Gastrocnemius medialis (tissue), 4 donors: ENCODE results near the gene RASAL2. TPM values are rescaled to one million over a fixed set of nuclear protein-coding genes. Genes with fewer than 3 reads are reported as not detected.
A peak's percentile ranks its signal among the peaks of the same experiment; 100 is the strongest.

ENCODE experiments used
- ATAC-seq, 2 donors: fragments of 150-250 bp; one replicate each; pipeline ENCODE4 v1.9.1; 2016
- DNase-seq, 2 donors: peaks; one replicate each; pipeline ENCODE4 v3.0.0-alpha.2; 2019
- H3K27ac ChIP-seq, 4 donors: fragments of 200-600 bp; sonication (generic); 1 replicate in 1 of 4; 2 replicates in 3 of 4; pipeline ENCODE4 v1.5.1; 2016 to 2018; ENCODE audit warnings: mild to moderate bottlenecking in 2 of 4, moderate library complexity in 1 of 4
- H3K27me3 ChIP-seq, 3 donors: fragments of 200-600 bp; sonication (generic) in 2 of 3; 1 replicate in 1 of 3; 2 replicates in 2 of 3; pipeline versions ENCODE4 v1.5.1 to v1.6.0; 2016 to 2019; ENCODE audit warnings: mild to moderate bottlenecking in 1 of 3, moderate library complexity in 1 of 3
- H3K36me3 ChIP-seq, 2 donors: fragments of 200-600 bp; sonication (generic) in 1 of 2; one replicate each; pipeline ENCODE4 v1.5.1; 2017 to 2018
- H3K4me1 ChIP-seq, 2 donors: fragments of 200-600 bp; sonication (generic) in 1 of 2; one replicate each; pipeline ENCODE4 v1.5.1; 2016 to 2017; ENCODE audit warnings: mild to moderate bottlenecking in 2 of 2
- H3K4me3 ChIP-seq, 4 donors: fragments of 200-600 bp; sonication (generic) in 3 of 4; 1 replicate in 1 of 4; 2 replicates in 3 of 4; pipeline ENCODE4 v1.5.1; 2016 to 2019; ENCODE audit warnings: mild to moderate bottlenecking in 2 of 4
- H3K9me3 ChIP-seq, 3 donors: fragments of 200-600 bp; sonication (generic) in 2 of 3; 1 replicate in 1 of 3; 2 replicates in 2 of 3; pipeline ENCODE4 v1.5.1; 2016 to 2019
- POLR2A ChIP-seq, 2 donors: fragments of 450-650 bp; IDR thresholded peaks; one replicate each; pipeline ENCODE4 v1.6.1; 2017; ENCODE audit warnings: antibody characterized with exemption in 2 of 2, mild to moderate bottlenecking in 2 of 2, moderate library complexity in 2 of 2
- in situ Hi-C, 4 donors: fragments of 200-750 bp; cut with MboI; loops; one replicate each; pipeline versions ENCODE4 v1.15.0 to v1.8.0; 2017; ENCODE audit warnings: low sequenced_read_pairs in 4 of 4
- intact Hi-C: fragments of 100-400 bp; cut with DNase I; formaldehyde crosslinking; loops from one replicate; pipeline ENCODE4 v1.15.1; 2023; ENCODE audit warnings: low total_unique reads
- total RNA-seq, 4 donors: library from RNA; depleted of rRNA; stranded (reverse); fragments of >200 nt; gene quantifications; one replicate each; pipeline versions ENCODE4 v1.1.0 to v1.2.3, GENCODE V29; 2016
- TF ChIP-seq, protein P1 (sequence below), 5 experiments: fragments of 450-650 bp in 3 of 5; fragments of 200-600 bp in 2 of 5; sonication (generic) in 2 of 5; IDR thresholded peaks in 4 of 5; conservative IDR thresholded peaks in 1 of 5; 1 replicate in 4 of 5; 2 replicates in 1 of 5; pipeline ENCODE4 v1.5.1; 2016 to 2019; ENCODE audit warnings: antibody characterized with exemption in 5 of 5, mild to moderate bottlenecking in 3 of 5, moderate library complexity in 3 of 5

Gene RASAL2
- total RNA-seq, 4 donors from 2014 or later = 7.6 to 13.4 (median 8.8) TPM

- Histone ChIP-seq H3K9me3 (no peaks in the 10 kb centered on the region), H3K36me3 (no peaks in the 10 kb centered on the region), H3K4me3 (no peak overlapping the region), H3K4me1 (peaks cover 4 to 18% of the 10 kb centered on the region in 2 donors), H3K27me3 (no peaks in the 10 kb centered on the region), H3K27ac (peak overlapping the region in 1 of 4 donors; percentile 49)
- TF ChIP-seq, protein P1, sequence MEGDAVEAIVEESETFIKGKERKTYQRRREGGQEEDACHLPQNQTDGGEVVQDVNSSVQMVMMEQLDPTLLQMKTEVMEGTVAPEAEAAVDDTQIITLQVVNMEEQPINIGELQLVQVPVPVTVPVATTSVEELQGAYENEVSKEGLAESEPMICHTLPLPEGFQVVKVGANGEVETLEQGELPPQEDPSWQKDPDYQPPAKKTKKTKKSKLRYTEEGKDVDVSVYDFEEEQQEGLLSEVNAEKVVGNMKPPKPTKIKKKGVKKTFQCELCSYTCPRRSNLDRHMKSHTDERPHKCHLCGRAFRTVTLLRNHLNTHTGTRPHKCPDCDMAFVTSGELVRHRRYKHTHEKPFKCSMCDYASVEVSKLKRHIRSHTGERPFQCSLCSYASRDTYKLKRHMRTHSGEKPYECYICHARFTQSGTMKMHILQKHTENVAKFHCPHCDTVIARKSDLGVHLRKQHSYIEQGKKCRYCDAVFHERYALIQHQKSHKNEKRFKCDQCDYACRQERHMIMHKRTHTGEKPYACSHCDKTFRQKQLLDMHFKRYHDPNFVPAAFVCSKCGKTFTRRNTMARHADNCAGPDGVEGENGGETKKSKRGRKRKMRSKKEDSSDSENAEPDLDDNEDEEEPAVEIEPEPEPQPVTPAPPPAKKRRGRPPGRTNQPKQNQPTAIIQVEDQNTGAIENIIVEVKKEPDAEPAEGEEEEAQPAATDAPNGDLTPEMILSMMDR (IDR thresholded peaks at IDR 0.05 in 4 of 5, conservative IDR thresholded peaks at IDR 0.05 in 1 of 5) = no peak
- TF ChIP-seq POLR2A (IDR thresholded peaks at IDR 0.05) = no peak
- in situ Hi-C loops (loop anchor here in 2 of 4 donors (25.0 kb wide), 1 partner anchor 198 kb away; no protein-coding TSS in a partner anchor), intact Hi-C loops (no loop called here)
- ATAC-seq (peak in 1 of 2 donors; percentile 75), DNase-seq (peak in 1 of 2 donors; percentile 15)
Measured at GRCh38 chr1:178510155-178510554, 416.3 kb downstream of the RASAL2 start.

DNA sequence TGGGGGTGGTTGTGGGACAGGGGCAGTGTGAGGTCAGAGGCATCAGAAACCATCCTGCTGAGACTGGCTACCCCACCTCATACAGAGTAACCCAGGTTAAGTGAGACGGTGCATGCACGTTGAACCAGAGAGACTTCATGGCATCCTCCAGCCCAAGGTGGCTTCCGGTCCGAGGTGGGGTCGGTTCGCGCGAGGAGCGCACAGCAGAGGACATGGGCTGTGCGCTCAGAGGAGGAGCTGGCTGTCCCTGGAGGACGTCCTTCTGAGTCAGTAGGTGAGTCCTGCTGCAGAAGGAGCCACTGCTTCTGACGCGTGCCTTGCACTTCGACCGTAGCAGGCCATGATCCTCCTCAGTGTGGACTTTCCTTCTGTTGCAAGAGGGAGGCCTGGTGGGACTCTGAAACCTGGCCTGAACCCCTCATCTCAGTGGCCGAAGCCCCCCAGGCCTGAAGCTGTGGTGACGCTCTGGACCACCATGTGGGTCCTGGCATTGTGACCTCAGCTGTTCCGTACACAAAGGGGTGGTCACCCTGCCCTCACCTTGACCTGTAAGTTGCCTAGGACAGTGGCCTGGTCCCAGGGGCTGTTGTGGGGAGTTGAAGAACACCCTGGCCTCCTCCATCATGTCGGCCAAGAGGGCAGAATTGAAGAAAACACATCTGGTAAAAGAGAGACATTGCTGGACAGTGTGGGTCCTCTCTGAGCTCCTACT lies 418.8 kb downstream of the RASAL2 start, which contains the start of gene TEX35:
Gene TEX35, plus strand, starts transcription at position 544 of the 712 bp plus-strand sequence. Its CDS starts 80 bp downstream, at position 624.
- no peak for DNase-seq
- H3K4me1 ChIP-seq = peaks cover 4 to 18% of the 10 kb centered on the region in 2 donors
- no peaks in the 10 kb centered on the region for H3K27me3 ChIP-seq
- no peaks in the 10 kb centered on the region for H3K36me3 ChIP-seq
- in situ Hi-C loops = loop anchor here in 2 of 4 donors (25.0 kb wide), 1 partner anchor 200 kb away; no protein-coding TSS in a partner anchor
- no peak for ATAC-seq
- H3K4me3 ChIP-seq = no peak within 1 kb of the TSS
- intact Hi-C loops = no loop called here
- no peak within 1 kb of the TSS for H3K27ac ChIP-seq
- TF ChIP-seq POLR2A (IDR thresholded peaks at IDR 0.05) = no peak
- TF ChIP-seq, protein P1 (IDR thresholded peaks at IDR 0.05 in 4 of 5, conservative IDR thresholded peaks at IDR 0.05 in 1 of 5) = no peak
- no peaks in the 10 kb centered on the region for H3K9me3 ChIP-seq

DNA sequence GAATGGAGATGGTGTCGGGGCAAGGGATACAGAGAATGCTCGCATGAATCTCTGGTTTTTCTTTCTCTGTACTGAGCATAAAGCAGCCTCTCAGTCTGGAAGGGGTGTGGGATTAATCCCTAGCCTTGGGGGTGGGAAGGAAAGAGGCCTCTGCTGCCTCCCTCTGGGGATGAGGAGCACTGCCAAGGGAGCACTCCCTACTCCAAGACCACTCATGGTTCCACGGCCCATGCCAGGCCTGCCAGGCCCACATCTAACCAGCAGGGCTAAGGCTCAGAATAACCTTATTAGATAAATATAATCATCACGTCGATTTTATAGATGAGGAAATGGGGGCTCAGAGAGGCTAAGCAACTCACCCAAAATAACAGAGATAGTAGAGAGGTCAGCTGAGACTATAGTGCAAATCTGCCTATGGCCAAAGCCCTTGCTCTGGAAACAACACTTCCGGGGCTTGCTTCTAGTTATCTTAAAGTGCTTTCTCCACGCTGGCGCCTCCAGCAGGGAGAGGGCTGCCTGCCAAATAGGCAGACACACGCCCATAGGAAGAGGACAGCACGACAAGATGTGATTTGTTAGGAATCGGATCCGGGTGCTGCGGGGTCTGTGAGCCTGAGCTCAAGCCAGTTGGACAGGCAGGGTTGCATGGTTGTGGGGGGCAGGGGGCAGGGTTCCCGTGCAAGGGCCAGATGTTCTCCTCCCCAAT lies 419.5 kb downstream of the RASAL2 start:
- DNase-seq (no peak), ATAC-seq (no peak)
- no peak overlapping the region for H3K4me3 ChIP-seq
- in situ Hi-C loops = loop anchor here in 2 of 4 donors (25.0 kb wide), 1 partner anchor 201 kb away; no protein-coding TSS in a partner anchor
- intact Hi-C loops = no loop called here
- no peaks in the 10 kb centered on the region for H3K36me3 ChIP-seq
- H3K4me1 ChIP-seq = peaks cover 4 to 18% of the 10 kb centered on the region in 2 donors
- H3K27ac ChIP-seq = no peak overlapping the region
- H3K9me3 ChIP-seq = no peaks in the 10 kb centered on the region
- no peak for TF ChIP-seq POLR2A (IDR thresholded peaks at IDR 0.05)
- TF ChIP-seq, protein P1 (IDR thresholded peaks at IDR 0.05 in 4 of 5, conservative IDR thresholded peaks at IDR 0.05 in 1 of 5) = no peak
- no peaks in the 10 kb centered on the region for H3K27me3 ChIP-seq

GRCh38 chr1:178516110-178516509 lies 422.2 kb downstream of the RASAL2 start:
- Histone ChIP-seq H3K27ac (no peak overlapping the region), H3K27me3 (no peaks in the 10 kb centered on the region), H3K4me3 (no peak overlapping the region), H3K36me3 (no peaks in the 10 kb centered on the region), H3K9me3 (no peaks in the 10 kb centered on the region), H3K4me1 (no peaks in the 10 kb centered on the region)
- TF ChIP-seq, protein P1 (IDR thresholded peaks at IDR 0.05 in 4 of 5, conservative IDR thresholded peaks at IDR 0.05 in 1 of 5) = no peak
- TF ChIP-seq POLR2A (IDR thresholded peaks at IDR 0.05) = no peak
- intact Hi-C loops = no loop called here
- in situ Hi-C loops = loop anchor here in 2 of 4 donors (25.0 kb wide), 1 partner anchor 204 kb away; no protein-coding TSS in a partner anchor
- ATAC-seq = no peak
- no peak for DNase-seq
